HEK293 (cell line): ENCODE results near the gene DNAJC5.

Source experiments
- EGR2 ChIP-seq: fragments of 450-650 bp; formaldehyde crosslinking; IDR thresholded peaks from 2 replicates; pipeline ENCODE4 v1.5.1; 2016; ENCODE audit warnings: low read depth, missing biosample characterization, missing genetic modification characterization
- GLIS1 ChIP-seq: fragments of 450-650 bp; formaldehyde crosslinking; IDR thresholded peaks from 2 replicates; pipeline ENCODE4 v1.5.1; 2016; ENCODE audit warnings: missing biosample characterization, missing genetic modification characterization
- HOXC10 ChIP-seq: sonication (generic); formaldehyde crosslinking; IDR thresholded peaks from 2 replicates; pipeline ENCODE4 v1.8.1; 2023; ENCODE audit warnings: mild to moderate bottlenecking, missing genetic modification reagents
- PATZ1 ChIP-seq: fragments of 450-650 bp; formaldehyde crosslinking; IDR thresholded peaks from 2 replicates; pipeline ENCODE4 v1.5.1; 2016; ENCODE audit warnings: missing biosample characterization, missing genetic modification characterization
- PRDM10 ChIP-seq: fragments of 450-650 bp; formaldehyde crosslinking; IDR thresholded peaks from 2 replicates; pipeline ENCODE4 v1.5.1; 2016; ENCODE audit warnings: missing biosample characterization, missing genetic modification characterization
- PRDM2 ChIP-seq: fragments of 450-650 bp; formaldehyde crosslinking; IDR thresholded peaks from 2 replicates; pipeline ENCODE4 v1.5.1; 2016; ENCODE audit warnings: missing biosample characterization, missing genetic modification characterization, borderline replicate concordance
- SALL2 ChIP-seq: fragments of 450-650 bp; formaldehyde crosslinking; IDR thresholded peaks from 2 replicates; pipeline ENCODE4 v1.5.0; 2017; ENCODE audit warnings: missing biosample characterization, mild to moderate bottlenecking, missing genetic modification characterization, borderline replicate concordance
- SCRT2 ChIP-seq: fragments of 450-650 bp; formaldehyde crosslinking; IDR thresholded peaks from 2 replicates; pipeline ENCODE4 v1.5.1; 2016; ENCODE audit warnings: missing biosample characterization, missing genetic modification characterization
- SP3 ChIP-seq: fragments of 450-650 bp; formaldehyde crosslinking; IDR thresholded peaks from 2 replicates; pipeline ENCODE4 v1.5.1; 2016; ENCODE audit warnings: missing biosample characterization, missing genetic modification characterization
- TRIM28 ChIP-seq: IDR thresholded peaks from 2 replicates; pipeline ENCODE4 v1.6.1; 2011; ENCODE audit warnings: low read length, control low read depth, borderline replicate concordance
- YY2 ChIP-seq: fragments of 450-650 bp; formaldehyde crosslinking; IDR thresholded peaks from 2 replicates; pipeline ENCODE4 v1.5.1; 2016; ENCODE audit warnings: missing biosample characterization, missing genetic modification characterization
- ZBTB1 ChIP-seq: fragments of 450-650 bp; formaldehyde crosslinking; IDR thresholded peaks from 2 replicates; pipeline ENCODE4 v1.5.1; 2016; ENCODE audit warnings: missing biosample characterization, missing genetic modification characterization
- ZBTB17 ChIP-seq: fragments of 450-650 bp; formaldehyde crosslinking; IDR thresholded peaks from 2 replicates; pipeline ENCODE4 v1.5.1; 2016; ENCODE audit warnings: missing biosample characterization, missing genetic modification characterization
- ZBTB8A ChIP-seq: fragments of 450-650 bp; formaldehyde crosslinking; IDR thresholded peaks from 2 replicates; pipeline ENCODE4 v1.5.1; 2016; ENCODE audit warnings: missing biosample characterization, missing genetic modification characterization
- ZIC2 ChIP-seq: fragments of 450-650 bp; formaldehyde crosslinking; IDR thresholded peaks from 2 replicates; pipeline ENCODE4 v1.5.1; 2016; ENCODE audit warnings: missing biosample characterization, missing genetic modification characterization
- ZNF112 ChIP-seq: fragments of 450-650 bp; formaldehyde crosslinking; IDR thresholded peaks from 2 replicates; pipeline ENCODE4 v1.5.0; 2017; ENCODE audit warnings: missing biosample characterization, missing genetic modification characterization
- ZNF133 ChIP-seq: fragments of 450-650 bp; formaldehyde crosslinking; IDR thresholded peaks from 2 replicates; pipeline ENCODE4 v1.5.1; 2016; ENCODE audit warnings: missing biosample characterization, missing genetic modification characterization
- ZNF169 ChIP-seq: fragments of 450-650 bp; formaldehyde crosslinking; IDR thresholded peaks from 2 replicates; pipeline ENCODE4 v1.5.1; 2016; ENCODE audit warnings: missing biosample characterization, missing genetic modification characterization
- ZNF19 ChIP-seq: fragments of 450-650 bp; formaldehyde crosslinking; IDR thresholded peaks from 2 replicates; pipeline ENCODE4; 2016; ENCODE audit warnings: missing biosample characterization, missing genetic modification characterization, low read depth
- ZNF202 ChIP-seq: fragments of 450-650 bp; formaldehyde crosslinking; IDR thresholded peaks from 2 replicates; pipeline ENCODE4 v1.5.1; 2016; ENCODE audit warnings: missing biosample characterization, missing genetic modification characterization, borderline replicate concordance
- ZNF214 ChIP-seq: fragments of 450-650 bp; formaldehyde crosslinking; IDR thresholded peaks from 2 replicates; pipeline ENCODE4 v1.5.1; 2017; ENCODE audit warnings: missing biosample characterization, mild to moderate bottlenecking, missing genetic modification characterization, borderline replicate concordance
- ZNF335 ChIP-seq: fragments of 450-650 bp; formaldehyde crosslinking; conservative IDR thresholded peaks from 2 replicates; pipeline ENCODE4 v1.5.1; 2016; ENCODE audit warnings: missing biosample characterization, missing genetic modification characterization
- ZNF341 ChIP-seq: fragments of 450-650 bp; formaldehyde crosslinking; IDR thresholded peaks from 2 replicates; pipeline ENCODE4; 2016; ENCODE audit warnings: low read depth, missing biosample characterization, missing genetic modification characterization
- ZNF366 ChIP-seq: fragments of 450-650 bp; formaldehyde crosslinking; conservative IDR thresholded peaks from 2 replicates; pipeline ENCODE4 v1.5.1; 2016; ENCODE audit warnings: missing biosample characterization, missing genetic modification characterization
- ZNF391 ChIP-seq: fragments of 450-650 bp; formaldehyde crosslinking; IDR thresholded peaks from 2 replicates; pipeline ENCODE4 v1.5.1; 2016; ENCODE audit warnings: low read depth, missing biosample characterization, missing genetic modification characterization, borderline replicate concordance
- ZNF449 ChIP-seq: fragments of 450-650 bp; formaldehyde crosslinking; IDR thresholded peaks from 2 replicates; pipeline ENCODE4 v1.5.1; 2017; ENCODE audit warnings: missing biosample characterization, mild to moderate bottlenecking, missing genetic modification characterization, moderate library complexity
- ZNF558 ChIP-seq: fragments of 450-650 bp; formaldehyde crosslinking; IDR thresholded peaks from 2 replicates; pipeline ENCODE4 v1.5.1; 2016; ENCODE audit warnings: missing biosample characterization, missing genetic modification characterization
- ZNF623 ChIP-seq: fragments of 450-650 bp; formaldehyde crosslinking; IDR thresholded peaks from 2 replicates; pipeline ENCODE4 v1.5.1; 2016; ENCODE audit warnings: missing biosample characterization, missing genetic modification characterization

The DNAJC5 gene

GRCh38 chr20:63846128-63846771 lies 48.7 kb upstream of the DNAJC5 start (continued):
- TF ChIP-seq PRDM10 (tag by site-specific recombination) (peak; percentile 78), PRDM2 (no peak), YY2 (tag by site-specific recombination) (no peak), ZNF202 (no peak), ZNF623 (tag by site-specific recombination) (no peak), ZNF335 (tag by site-specific recombination) (peak; percentile 58), ZNF449 (tag by site-specific recombination) (no peak), ZIC2 (tag by site-specific recombination) (peak; percentile 71), ZNF366 (tag by site-specific recombination) (peak; percentile 86), GLIS1 (peak; percentile 85), ZNF341 (tag by site-specific recombination) (peak; percentile 82), ZNF112 (tag by site-specific recombination) (no peak), ZNF19 (tag by site-specific recombination) (no peak), ZNF214 (no peak), SCRT2 (tag by site-specific recombination) (no peak), ZBTB1 (tag by site-specific recombination) (no peak), ZNF133 (tag by site-specific recombination) (no peak), ZBTB8A (peak; percentile 79), EGR2 (0 out of 2 replicates have a peak, but pooled peaks have one; percentile 4), ZBTB17 (tag by site-specific recombination) (0 out of 2 replicates have a peak, but pooled peaks have one; percentile 28), ZNF169 (tag by site-specific recombination) (no peak), TRIM28 (no peak), SALL2 (tag by site-specific recombination) (no peak), SP3 (tag by site-specific recombination) (0 out of 2 replicates have a peak, but pooled peaks have one; percentile 31), ZNF558 (tag by site-specific recombination) (no peak), HOXC10 (no peak), PATZ1 (tag by site-specific recombination) (peak; percentile 17), ZNF391 (tag by site-specific recombination) (no peak)
